ENCODE data around the gene B4GAT1.
"Not testable (repeated sequence)": the region's sequence is repeated elsewhere in the genome, so short reads cannot be mapped to it uniquely, and the experiment has no call there.

- TF ChIP-seq YY1 (IDR thresholded peaks at IDR 0.05; ENCODE audit: insufficient read depth, insufficient read length); ZNF274 (IDR thresholded peaks at IDR 0.05; ENCODE audit: low read depth, low read length): not testable (repeated sequence)
Observed at GRCh38 chr11:66320289-66320688, 27.1 kb downstream of the B4GAT1 start.

Measured in NT2/D1 (cell line).